ENCODE measurements around the gene ARFGEF2.
A peak's percentile ranks its signal among the peaks of the same experiment; 100 is the strongest.

Gene ARFGEF2

DNA sequence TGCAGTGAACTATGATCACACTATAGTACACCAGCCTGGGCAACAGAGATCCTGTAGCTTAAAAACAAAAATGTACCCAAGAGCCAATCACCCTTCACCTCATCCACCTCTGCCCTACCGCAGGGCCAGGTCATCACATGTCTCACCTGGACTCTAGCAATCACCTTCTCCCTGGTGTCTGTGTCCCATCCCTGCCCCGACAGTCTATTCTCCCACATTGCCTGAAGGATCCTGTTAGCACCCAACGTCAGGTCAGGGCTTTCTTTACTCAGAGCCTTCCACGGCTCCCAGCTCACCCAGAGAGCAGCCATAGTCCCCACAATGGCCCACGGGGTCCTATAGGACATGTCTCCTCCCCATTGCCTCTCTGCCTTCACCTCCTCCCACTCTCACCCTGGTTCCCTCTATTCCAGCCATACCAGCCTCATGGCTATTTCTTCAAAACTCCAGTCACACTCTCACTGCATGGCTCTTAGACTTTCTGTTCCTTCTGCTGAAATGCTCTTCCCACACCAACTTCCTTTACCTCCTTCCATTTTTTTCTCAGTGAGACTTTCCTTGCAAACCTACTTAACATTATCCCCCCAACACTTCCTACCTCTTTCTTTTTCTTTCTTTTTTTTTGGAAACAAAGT lies 22.5 kb upstream of the ARFGEF2 start:
- DNase-seq (ENCODE audit: low read depth in 3 of 3): no peak

DNA sequence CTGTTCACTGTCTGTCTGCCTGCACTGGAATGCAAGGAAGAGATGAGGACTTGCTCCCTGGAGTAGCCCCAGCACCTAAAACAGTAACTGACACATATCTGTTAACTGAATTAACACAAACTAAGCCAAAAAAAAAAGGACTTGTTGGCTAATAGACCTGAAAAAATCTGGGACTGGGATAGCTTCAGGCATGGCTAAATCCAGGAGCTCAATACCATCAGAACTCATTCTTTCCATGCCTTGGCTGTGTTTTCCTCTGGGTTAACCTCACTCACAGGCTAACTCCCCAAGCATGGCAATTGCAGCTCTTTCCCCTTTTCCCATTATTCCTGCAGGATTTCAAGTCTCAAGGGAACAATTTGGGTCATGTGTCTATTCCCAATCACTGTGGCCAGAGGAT lies 21.6 kb upstream of the ARFGEF2 start:
- DNase-seq (ENCODE audit: low read depth in 3 of 3): no peak

DNA sequence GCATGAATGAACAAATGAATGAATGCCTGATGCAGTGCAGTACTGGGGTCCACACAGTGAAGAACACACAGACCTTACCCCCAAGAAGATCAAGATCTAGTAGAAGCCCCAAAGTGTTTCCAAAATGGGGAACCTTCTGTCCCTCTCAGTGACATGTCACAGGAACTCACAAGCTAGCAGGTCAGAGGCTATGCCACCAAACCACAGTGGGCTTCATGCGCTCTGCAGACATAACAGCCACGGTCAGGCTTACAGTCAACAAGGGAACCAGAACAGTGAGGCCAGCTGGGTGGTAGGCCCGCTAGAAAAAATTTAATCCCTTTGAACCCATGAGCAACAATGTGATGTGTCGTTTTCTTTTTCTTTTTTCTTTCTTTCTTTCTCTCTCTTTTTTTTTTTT lies 20.2 kb upstream of the ARFGEF2 start:
- no peak for DNase-seq (ENCODE audit: low read depth in 3 of 3)

DNA sequence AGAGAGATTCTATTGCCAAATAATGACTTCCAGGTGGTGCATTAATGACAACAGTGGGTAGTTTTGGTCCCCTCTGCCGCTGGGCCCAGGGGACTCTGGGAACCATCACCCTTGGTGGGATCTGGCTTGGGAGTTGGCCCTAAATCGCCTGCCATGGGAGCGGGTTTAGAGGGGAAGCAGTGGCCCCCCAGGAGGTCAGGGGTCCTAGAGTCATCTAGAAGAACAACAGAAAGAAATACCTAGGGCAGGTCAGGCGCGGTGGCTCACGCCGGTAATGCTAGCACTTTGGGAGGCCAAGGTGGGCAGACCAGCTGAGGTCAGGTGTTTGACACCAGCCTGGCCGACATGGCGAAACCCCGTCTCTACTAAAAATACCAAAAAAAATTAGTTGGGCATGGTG lies 17.8 kb upstream of the ARFGEF2 start:
- no peak for DNase-seq (ENCODE audit: low read depth in 3 of 3)

DNA sequence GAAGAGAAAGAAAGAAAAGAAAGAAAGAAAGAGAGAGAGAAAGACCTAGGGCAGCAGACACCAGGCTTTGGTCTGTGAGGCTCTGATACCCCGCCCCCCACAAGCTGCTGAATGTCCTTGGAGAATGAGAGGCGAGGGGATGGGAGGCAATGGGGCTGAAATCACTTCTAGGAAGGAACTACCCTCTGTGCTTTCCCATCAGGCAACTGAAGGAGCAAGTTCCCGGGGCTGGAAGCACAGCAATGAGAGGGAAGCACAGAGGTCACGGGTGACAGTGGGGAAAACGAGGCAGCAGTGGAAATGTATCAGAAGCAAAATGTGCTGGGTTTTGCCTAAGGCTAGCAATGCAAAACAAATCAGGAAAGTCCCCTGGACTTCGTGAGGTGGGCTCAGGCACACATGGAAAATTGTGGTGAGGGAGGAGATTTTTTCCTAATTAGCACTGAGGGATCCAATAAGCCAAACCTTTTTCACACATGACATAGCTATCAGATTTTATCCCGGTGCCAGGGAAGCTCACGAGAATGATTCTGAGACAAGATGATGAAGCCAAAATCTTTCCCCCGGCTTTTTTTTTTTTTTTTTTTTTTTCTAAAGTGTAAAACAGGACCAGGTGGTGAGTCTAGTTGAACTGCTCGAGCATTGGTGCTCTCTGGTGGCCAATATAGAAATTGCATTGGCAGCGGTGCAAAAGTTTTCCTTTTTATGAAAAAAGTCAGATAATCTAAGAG lies 16.8 kb upstream of the ARFGEF2 start:
- peak; percentile 32 to 57 (median 33) for DNase-seq (ENCODE audit: low read depth in 3 of 3)

DNA sequence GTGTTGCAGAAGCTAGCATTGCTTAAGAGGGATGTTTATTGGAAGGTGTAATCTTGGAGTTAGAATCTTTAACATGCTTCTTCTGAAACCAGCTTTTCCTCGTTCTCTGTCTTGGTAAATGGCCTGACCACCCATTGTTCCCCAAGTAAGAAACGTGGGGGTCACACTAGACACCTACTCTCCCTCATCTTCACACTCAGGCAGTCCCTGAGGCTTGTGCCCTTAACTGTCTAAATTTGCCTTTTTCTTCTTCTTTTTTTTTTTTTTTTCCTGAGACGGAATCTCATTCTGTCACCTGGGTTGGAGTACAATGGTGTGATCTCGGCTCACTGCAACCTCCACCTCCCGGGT lies 16.2 kb upstream of the ARFGEF2 start:
- no peak for DNase-seq (ENCODE audit: low read depth in 3 of 3)

DNA sequence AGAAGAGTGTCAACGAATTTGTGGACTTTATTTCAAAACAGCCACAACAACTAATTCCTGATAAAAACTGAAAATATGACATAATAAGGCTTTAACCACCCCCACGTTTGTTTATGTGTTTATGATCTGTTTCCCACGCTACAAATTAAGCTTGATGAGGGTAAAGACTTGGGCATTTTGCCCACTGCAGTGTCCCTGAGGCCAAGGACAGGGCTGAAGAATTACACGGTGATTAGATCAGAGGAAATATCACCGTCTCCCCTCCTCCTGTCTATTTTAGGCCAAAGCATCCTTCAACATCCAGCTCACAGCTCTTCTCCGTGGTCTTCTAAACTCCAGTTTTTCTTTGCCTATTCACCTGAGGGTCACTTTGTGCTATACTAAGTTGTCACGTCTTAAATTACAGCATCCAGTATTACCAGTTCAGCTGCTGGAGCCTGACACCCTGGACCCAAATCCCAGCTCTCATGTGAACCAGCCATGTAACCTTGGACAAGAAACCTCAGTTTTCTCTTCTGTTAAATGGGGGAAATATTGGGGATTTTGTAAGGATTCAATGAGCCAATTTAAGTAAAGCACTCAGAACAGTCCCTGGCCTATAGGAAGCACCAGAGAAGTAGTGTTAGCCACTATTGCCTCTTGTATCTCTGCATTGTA lies 15.2 kb upstream of the ARFGEF2 start:
- DNase-seq (ENCODE audit: low read depth in 3 of 3): no peak

DNA sequence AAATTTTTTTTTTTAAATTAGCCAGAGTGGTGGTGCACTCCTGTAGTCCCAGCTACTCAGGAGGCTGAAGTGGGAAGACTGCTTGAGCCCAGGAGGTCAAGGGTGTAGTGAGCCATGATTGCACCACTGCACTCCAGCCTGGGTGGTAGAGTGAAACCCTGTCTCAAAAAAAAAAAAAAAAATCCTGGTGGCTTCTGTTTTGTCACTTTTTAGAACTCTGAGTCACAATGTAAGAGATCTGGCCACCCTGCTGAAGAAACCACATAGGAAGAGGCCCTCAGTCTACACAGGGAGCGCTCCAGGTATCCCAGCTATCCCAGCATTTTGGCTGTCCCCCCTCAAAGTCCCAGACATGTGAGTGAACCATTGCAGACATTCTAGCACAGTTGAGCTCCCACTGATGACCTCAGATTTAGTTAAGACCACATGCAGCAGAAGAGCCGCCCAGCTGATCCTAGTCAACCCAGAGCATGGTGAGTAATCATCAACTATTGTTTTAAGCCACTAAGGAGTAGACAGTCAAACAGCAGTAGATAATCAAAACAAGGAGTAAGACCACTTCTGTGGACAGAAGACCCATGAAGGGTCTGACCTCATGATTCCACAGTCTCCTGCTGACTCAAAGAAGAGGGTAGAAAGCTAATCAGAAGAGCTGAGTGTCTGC lies 12.7 kb upstream of the ARFGEF2 start:
- no peak for DNase-seq (ENCODE audit: low read depth in 3 of 3)

DNA sequence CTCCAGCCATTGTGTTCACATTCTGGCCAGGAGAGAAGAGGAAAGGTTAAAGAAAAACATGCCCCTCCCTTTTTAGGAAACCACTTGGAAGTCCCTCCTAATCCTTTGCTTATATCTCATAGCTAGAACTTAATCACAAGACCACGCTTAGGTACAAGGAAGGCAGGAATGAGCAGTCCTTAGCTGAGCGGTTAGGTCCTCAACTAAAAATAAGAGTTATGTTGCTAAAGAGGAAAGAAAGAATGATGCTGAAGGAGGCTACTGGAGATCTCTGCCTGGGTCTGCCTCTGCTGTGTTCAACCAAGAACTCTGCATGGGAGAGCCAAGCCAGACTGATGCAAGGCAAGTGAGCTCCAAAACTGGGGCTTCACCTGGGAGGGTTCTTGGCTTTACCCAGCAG lies 11.6 kb upstream of the ARFGEF2 start:
- DNase-seq (ENCODE audit: low read depth in 3 of 3): no peak

DNA sequence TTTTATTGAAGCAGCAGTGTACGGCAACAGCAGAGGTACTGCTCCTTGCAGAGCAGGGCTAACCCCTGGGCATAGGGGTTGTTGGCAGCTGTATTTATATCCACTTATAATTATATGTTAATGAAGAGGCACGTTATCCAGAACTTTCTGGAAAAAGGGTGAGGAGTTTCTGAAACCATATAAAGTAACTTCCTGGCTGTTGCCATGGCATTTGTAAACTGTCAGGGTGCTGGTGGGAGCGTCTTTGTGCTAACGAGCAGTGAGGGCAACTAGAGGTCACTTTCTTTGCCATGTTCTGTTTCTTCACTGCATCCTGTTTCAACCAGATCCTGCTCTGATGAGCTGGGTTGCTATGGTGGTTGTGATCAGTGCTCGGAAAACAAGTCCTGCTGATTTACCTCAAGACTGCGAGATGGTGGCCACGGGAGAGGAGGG lies 11.1 kb upstream of the ARFGEF2 start:
- no peak for DNase-seq (ENCODE audit: low read depth in 3 of 3)

DNA sequence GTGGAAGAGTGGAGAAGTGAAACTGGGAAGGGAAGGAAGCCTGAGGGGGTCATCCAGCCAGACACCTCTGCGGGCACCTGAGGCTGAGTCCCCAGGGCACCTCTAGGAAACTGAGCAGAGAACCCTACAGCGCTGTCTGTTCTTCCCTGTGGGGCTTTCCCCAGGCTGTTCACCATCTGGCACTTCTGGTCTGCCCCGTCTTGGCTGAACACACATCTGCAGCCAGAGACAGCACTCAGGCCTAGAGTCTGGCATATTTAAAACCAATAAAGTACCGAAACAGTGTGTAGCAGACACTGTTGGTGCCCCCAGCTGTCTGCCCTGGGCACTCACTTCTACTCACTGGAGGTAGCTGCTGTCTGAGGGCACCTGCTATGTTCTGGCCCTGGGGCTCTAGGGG lies 9.4 kb upstream of the ARFGEF2 start:
- DNase-seq (ENCODE audit: low read depth in 3 of 3): no peak

DNA sequence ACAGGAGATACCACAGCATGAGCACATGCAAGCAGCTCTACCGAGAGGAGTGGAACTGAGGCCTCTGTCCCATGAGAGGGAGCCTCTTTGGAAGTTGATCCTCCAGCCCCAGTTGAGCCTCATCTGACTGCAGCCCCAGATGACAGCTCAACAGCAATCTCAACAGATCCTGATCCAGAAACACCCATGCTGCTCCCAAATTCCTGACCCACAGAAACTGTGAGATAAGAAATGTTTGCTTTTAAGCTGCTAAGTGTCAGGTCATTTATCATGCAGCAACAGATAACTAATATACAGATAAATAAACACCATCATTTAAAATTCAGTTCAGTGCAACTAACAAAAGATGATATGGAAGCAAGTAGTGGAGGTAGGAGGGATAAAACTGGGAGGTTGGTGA lies 4.8 kb upstream of the ARFGEF2 start:
- no peak for DNase-seq (ENCODE audit: low read depth in 3 of 3)

DNA sequence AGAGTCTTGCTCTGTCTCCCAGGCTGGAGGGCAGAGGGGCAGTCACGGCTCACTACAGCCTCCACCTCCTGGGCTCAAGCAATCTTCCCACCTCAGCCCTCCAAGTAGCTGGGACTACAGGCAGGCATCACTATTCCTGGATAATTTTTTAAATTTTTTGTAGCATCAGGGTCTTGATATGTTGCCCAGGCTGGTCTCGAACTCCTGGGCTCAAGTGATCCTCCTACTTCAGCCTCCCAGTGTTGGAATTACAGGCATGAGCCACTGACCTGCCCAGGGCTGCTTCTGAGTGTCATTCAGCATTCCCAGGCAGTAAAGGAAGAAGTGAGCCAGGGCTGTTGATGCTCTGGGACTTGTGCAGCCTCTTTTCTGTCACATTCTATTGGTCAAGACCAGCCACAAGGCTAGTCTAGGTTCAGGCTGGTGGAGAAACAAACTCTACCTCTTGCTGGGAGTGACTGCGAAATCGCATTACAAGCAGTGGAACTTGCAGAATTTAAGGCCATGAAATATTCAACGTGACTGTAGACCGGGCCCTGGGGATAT lies 2.1 kb upstream of the ARFGEF2 start:
- DNase-seq (ENCODE audit: low read depth in 3 of 3): no peak

DNA sequence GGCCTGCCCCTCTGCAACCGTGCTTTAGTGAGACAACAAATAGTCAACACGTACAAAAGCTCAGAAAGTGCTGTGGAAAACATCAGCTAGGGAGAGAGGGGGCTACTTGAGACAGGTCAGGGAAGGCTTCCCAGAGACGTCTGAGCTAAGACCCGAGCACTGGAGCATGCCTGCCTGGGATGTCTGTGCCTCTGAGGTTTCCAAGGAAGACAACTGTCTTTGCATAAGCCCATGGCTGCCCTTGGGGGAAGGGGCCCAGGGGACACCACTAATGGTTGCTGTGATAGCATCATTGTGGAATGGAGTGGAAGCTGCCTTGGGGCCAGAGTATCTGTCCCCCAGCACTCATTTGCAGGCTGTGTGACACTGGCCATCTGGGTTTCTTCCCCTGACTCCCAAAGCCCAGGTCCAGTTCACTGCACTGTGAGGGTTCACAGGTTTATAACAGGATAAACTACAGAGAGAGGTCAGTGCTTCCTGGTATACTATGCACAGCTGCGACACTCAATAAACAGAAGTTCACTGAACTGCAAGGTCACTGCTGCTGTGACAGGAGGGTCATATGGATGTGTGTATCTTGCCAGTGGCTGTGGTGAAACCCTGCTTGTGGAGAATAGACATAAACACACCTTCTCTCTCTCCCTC lies 1.5 kb upstream of the ARFGEF2 start:
- no peak for DNase-seq (ENCODE audit: low read depth in 3 of 3)

DNA sequence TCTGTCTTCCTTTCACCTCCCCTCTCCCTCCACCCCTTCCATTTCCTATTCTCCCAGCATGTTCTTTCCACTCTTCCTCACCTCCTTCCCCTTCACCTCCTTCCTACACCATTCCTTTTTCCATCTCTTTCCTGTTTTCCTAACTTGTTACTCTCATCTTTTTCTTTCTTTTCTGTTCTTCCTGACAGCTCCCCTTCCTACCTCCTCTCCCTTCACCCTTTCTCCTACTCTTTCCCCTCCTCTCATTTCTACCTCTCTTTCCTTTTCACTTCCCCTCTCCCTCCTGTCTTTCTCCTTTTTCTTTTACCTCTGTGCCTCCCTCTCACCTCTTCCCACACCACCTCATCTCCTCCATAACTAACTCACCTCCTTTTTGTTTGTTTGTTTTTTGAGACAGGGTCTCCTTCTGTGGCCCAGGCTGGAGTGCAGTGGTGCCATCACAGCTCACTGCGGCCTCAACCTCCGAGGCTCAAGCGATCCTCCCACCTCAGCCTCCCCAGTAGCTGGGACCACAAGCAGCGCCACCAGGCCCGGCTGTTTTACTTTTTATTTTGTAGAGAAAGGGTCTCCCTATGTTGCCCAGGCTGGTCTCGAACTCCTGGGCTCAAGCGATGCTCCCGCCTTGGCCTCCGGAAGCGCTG lies 864 bp upstream of the ARFGEF2 start:
- DNase-seq (ENCODE audit: low read depth in 3 of 3): no peak

DNA sequence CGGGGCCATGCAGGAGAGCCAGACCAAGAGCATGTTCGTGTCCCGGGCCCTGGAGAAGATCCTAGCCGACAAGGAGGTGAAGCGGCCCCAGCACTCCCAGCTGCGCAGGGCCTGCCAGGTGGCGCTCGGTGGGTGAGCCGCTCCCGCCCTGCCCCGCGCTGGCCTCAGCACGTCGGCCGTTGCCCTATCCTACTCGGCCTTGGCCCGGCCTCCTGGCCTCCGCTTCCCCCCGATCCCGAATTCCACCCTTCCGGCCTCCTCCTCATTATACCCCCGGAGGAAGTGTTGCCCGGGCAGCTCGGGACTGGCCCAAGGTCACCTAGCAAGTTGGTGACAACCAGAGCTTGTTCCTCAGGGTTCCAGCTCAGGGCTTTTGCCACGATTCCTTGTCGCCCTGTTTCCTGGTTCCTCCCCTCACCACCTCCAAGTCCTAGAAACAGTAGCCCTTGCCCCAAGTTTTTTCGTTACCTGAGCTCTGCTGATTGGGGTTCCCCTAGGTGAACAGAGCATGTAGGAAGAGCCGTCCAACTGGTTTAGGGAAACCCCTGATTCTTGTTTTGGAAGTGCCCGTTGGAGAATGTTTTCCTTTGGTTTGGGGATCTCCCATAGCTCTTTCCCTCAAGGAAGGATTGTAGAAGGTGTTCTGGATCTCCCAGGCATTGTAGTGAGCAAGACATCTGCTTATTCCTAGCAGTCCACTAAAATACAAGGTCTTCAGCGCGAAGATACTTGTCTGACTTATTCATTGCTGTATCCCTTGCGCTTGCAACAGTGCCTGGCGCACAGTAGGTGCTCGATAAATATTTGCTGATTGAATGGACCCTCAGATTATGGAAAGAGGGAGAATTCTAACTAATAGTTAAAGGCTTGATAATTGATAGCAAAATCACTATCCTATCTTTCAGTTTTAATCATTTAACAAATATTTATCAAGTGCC lies 641 bp downstream of the ARFGEF2 start:
- DNase-seq (ENCODE audit: low read depth in 3 of 3): no peak

DNA sequence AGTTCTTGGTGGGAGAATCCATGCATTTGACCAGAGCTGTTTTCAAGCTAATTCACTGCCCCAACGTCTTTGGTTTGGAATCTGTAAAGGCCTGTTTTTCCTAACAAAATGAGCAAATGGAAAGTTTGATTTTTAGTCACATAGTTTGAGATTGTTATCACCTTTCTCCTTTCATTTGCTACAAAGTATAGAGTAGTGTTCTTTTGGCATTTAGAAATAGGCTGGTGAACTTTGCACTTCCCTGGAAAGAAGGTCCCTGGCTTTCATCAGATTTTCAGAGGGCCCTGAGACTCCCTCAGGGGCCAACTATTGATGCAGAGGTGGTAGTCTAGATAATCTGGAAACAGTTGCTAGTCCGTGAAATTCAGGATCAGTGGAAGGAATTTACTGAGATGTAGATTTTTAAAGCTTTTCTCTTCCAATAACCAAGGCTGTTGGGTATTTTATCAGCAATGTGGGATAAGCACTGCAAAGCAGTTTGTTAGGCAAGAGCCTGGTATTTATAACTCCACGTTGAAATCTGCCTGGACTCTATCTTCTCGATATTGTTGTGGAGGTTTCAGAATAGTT lies 1.7 kb downstream of the ARFGEF2 start:
- DNase-seq (ENCODE audit: low read depth in 3 of 3): no peak

DNA sequence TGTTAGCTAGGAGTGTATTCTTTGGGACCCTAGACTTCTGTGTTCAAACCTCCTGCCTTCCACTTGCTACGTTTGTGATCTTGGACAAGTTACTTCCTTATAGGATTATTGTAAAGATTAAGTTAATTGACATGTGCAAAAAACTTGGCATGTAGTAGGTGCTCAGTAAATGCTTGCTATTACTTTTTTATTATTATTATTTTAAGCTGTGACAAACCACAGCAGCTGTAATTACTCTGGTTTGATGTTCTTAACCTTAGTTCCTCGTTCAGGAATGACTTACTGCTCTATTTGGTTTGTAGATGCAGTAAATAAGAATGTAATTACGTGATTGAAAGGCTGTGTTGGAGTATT lies 3.2 kb downstream of the ARFGEF2 start:
- no peak for DNase-seq (ENCODE audit: low read depth in 3 of 3)

DNA sequence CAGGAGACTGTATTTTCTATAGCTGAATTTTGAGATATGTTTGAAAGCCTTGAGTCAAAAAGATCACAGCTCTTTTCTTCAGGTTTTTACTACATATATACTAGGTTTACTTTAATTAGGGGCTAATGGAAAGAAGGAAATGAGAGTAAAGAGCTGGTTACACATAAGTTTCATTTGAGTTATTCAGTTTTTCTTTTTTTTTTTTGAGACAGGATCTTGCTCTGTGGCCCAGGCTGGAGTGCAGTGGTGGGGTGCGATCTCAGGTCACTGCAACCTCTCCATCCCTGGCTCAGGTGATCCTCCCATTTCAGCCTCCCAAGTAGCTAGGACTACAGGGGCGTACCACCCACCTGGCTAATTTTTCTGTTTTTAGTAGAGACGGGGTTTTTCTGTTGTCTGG lies 4.8 kb downstream of the ARFGEF2 start:
- no peak for DNase-seq (ENCODE audit: low read depth in 3 of 3)

DNA sequence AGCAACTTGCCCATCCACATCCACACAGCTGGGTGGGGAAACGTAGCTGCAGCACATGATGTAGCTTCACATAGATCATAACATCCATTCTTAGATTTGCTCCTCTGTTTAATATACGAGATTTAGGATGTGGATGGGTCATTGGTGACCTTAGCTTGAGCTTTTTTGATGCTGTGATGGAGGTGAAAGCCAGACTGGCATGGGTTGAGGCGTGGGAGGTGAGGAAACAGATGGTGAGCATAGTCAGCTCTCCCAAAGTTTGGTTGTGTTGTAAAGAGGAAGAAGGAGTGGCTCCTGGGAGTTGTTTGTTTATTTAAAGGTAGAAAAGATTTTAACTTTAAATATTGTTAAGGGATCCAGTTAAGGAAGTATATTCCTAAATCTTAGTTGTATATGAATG lies 5.3 kb downstream of the ARFGEF2 start:
- DNase-seq (ENCODE audit: low read depth in 3 of 3): no peak

Measured in stimulated activated CD4-positive, alpha-beta T cell treated with anti-CD3 and anti-CD28 coated beads, TNF-alpha, amount 100 ng/mL, for 4 hours (primary cell).